GM23338 (cell line): ENCODE data around the gene GGA2. TPM values are rescaled to one million over a fixed set of nuclear protein-coding genes. Genes with fewer than 3 reads are reported as not detected.

Source experiments
- ATAC-seq: fragments of 200-7000 bp; cut with Tn5 transposase; 3 replicates; pipeline ENCODE4 v1.9.1; 2020
- DNase-seq: peaks from one replicate; pipeline ENCODE4 v3.0.0-alpha.2; 2015; ENCODE audit warnings: low spot score
- H2AFZ ChIP-seq: fragments of 200-600 bp; sonication (generic); 2 replicates; pipeline ENCODE4 v1.8.0; 2016; ENCODE audit warnings: antibody characterized with exemption, mild to moderate bottlenecking, moderate library complexity
- H3F3A ChIP-seq: fragments of 200-600 bp; sonication (generic); replicated peaks from 2 replicates; pipeline ENCODE4 v1.8.0; 2017; ENCODE audit warnings: antibody characterized with exemption, mixed run types, low read depth
- H3K27ac ChIP-seq: fragments of 200-600 bp; sonication (generic); 2 replicates; pipeline ENCODE4 v1.6.1; 2016; ENCODE audit warnings: low read depth
- H3K27me3 ChIP-seq: fragments of 200-600 bp; sonication (generic); 2 replicates; pipeline ENCODE4 v1.8.0; 2016; ENCODE audit warnings: mild to moderate bottlenecking, mixed run types, moderate library complexity; ENCODE audit not compliant: insufficient read depth
- H3K36me3 ChIP-seq: fragments of 200-600 bp; sonication (generic); 2 replicates; pipeline ENCODE4 v1.8.0; 2016; ENCODE audit warnings: mild to moderate bottlenecking; ENCODE audit not compliant: insufficient read depth
- H3K4me1 ChIP-seq: fragments of 200-600 bp; sonication (generic); 2 replicates; pipeline ENCODE4 v1.8.0; 2016; ENCODE audit warnings: mild to moderate bottlenecking, moderate library complexity; ENCODE audit not compliant: insufficient read depth
- H3K4me2 ChIP-seq: fragments of 200-600 bp; sonication (generic); 2 replicates; pipeline ENCODE4 v1.7.1; 2017; ENCODE audit warnings: mixed run types
- H3K4me3 ChIP-seq: fragments of 200-600 bp; sonication (generic); 2 replicates; pipeline ENCODE4 v1.6.1; 2016; ENCODE audit warnings: mixed run types
- H3K79me2 ChIP-seq: fragments of 200-600 bp; sonication (generic); replicated peaks from 2 replicates; pipeline ENCODE4 v1.8.0; 2017; ENCODE audit warnings: mild to moderate bottlenecking; ENCODE audit not compliant: insufficient read depth
- H3K9me2 ChIP-seq: fragments of 200-600 bp; sonication (generic); 2 replicates; pipeline ENCODE4 v1.8.0; 2017; ENCODE audit not compliant: insufficient read depth
- H4K20me1 ChIP-seq: fragments of 200-600 bp; sonication (generic); replicated peaks from 2 replicates; pipeline ENCODE4 v1.8.0; 2017; ENCODE audit warnings: mild to moderate bottlenecking; ENCODE audit not compliant: insufficient read depth
- H3K27ac Mint-ChIP-seq: 2 replicates; pipeline ENCODE4 v1.8.0; 2020; ENCODE audit warnings: inconsistent platforms, mild to moderate bottlenecking, moderate library complexity, mixed read lengths
- H3K27me3 Mint-ChIP-seq: 3 replicates; pipeline ENCODE4 v1.8.0; 2022; ENCODE audit warnings: low read depth, mild to moderate bottlenecking, moderate library complexity, mixed read lengths, inconsistent platforms; ENCODE audit not compliant: insufficient read depth, poor library complexity
- H3K36me3 Mint-ChIP-seq: 3 replicates; pipeline ENCODE4 v1.8.0; 2021; ENCODE audit warnings: low read depth, mild to moderate bottlenecking, inconsistent platforms, moderate library complexity, mixed read lengths
- H3K4me1 Mint-ChIP-seq: 3 replicates; pipeline ENCODE4 v1.8.0; 2020; ENCODE audit warnings: mild to moderate bottlenecking, inconsistent platforms, mixed read lengths
- H3K4me3 Mint-ChIP-seq: 3 replicates; pipeline ENCODE4 v1.8.0; 2021; ENCODE audit warnings: moderate library complexity, mild to moderate bottlenecking, inconsistent platforms, mixed read lengths
- H3K9me3 Mint-ChIP-seq: 3 replicates; pipeline ENCODE4 v1.8.0; 2020; ENCODE audit warnings: moderate library complexity, mild to moderate bottlenecking, inconsistent platforms, mixed read lengths
- EZH2 ChIP-seq: fragments of 200-600 bp; sonication (generic); IDR thresholded peaks from one replicate; pipeline ENCODE4 v1.8.0; 2017; ENCODE audit warnings: antibody characterized with exemption, mild to moderate bottlenecking, low read depth; ENCODE audit not compliant: unreplicated experiment
- EZH2phosphoT487 ChIP-seq: fragments of 200-600 bp; sonication (generic); IDR thresholded peaks from one replicate; pipeline ENCODE4 v1.8.1; 2018; ENCODE audit warnings: antibody characterized with exemption; ENCODE audit not compliant: unreplicated experiment
- JUNB ChIP-seq: IDR thresholded peaks from one replicate; pipeline ENCODE4 v1.6.1; 2016; ENCODE audit warnings: antibody characterized with exemption; ENCODE audit not compliant: unreplicated experiment
- POLR2AphosphoS5 ChIP-seq: IDR thresholded peaks from 2 replicates; pipeline ENCODE4 v1.6.1; 2016; ENCODE audit warnings: antibody characterized with exemption, low read depth
- STAT1 ChIP-seq: IDR thresholded peaks from one replicate; pipeline ENCODE4 v1.6.1; 2016; ENCODE audit warnings: antibody characterized with exemption; ENCODE audit not compliant: unreplicated experiment
- ZNF114 ChIP-seq: fragments of 250-450 bp; sonication (Bioruptor Pico); IDR thresholded peaks from 2 replicates; pipeline ENCODE4 v1.5.0; 2020; ENCODE audit warnings: mild to moderate bottlenecking, moderate library complexity
- ZNF331 ChIP-seq: fragments of 250-450 bp; sonication (Bioruptor Pico); IDR thresholded peaks from 2 replicates; pipeline ENCODE4 v1.5.0; 2020; ENCODE audit warnings: low read depth, mild to moderate bottlenecking, moderate library complexity
- polyA plus RNA-seq: library from polyadenylated mRNA; unstranded; fragments of >200 nt; fragmentation: Nextera tagmentation; extraction: Ambion mirVana; gene quantifications from 2 replicates; pipeline ENCODE4 v1.2.1, GENCODE V29; 2016
- total RNA-seq: library from RNA; depleted of rRNA; stranded (reverse); fragments of >200 nt; shearing (Covaris generic); gene quantifications from 2 replicates; pipeline ENCODE4 v1.2.3, GENCODE V29; 2014
- TF ChIP-seq, protein P1 (sequence below): IDR thresholded peaks from one replicate; pipeline ENCODE4 v1.6.1; 2018; ENCODE audit warnings: antibody characterized with exemption; ENCODE audit not compliant: unreplicated experiment
- TF ChIP-seq, protein P2 (sequence below), 2 experiments: fragments of 200-600 bp in 1 of 2; sonication (generic) in 1 of 2; conservative IDR thresholded peaks; 2 replicates each; pipeline versions ENCODE4 v1.5.1 to v1.6.1; 2016 to 2017; ENCODE audit warnings: antibody characterized with exemption in 2 of 2, low read depth in 2 of 2, mild to moderate bottlenecking in 2 of 2, moderate library complexity in 1 of 2

The GGA2 gene
- total and polyA plus RNA-seq, 2 experiments from 2014 or later: 40.3 to 76.6 TPM

DNA sequence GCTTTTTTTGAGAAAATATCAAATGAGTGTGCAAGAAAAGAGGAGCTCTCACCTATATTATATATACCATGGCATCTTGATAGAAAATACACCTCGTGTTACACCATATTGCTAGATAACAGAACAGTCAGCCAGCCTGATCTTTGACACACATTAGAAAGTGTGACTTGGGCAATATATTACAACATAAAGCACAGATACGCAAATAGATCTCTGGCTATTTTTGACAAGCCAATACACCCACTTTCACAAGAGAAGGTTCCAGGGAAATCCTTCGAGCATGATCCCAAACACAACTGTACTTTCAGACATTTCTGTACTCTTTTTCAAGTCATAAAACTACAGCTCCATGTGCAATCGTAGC is 9.4 kb downstream of the GGA2 start:
- H3K79me2 ChIP-seq: peaks cover 92% of the 10 kb centered on the region
- DNase-seq (no peak), ATAC-seq (no peak)
- Mint-ChIP-seq H3K4me3 (no peak overlapping the region), H3K9me3 (no peaks in the 10 kb centered on the region), H3K36me3 (peaks cover 8% of the 10 kb centered on the region; the same call in 2 of the 3 replicates), H3K4me1 (peaks cover 39% of the 10 kb centered on the region), H3K27ac (no peak overlapping the region), H3K27me3 (peaks cover 2% of the 10 kb centered on the region)
- no peaks in the 10 kb centered on the region for H3K9me2 ChIP-seq
- no peaks in the 10 kb centered on the region for H3K27me3 ChIP-seq
- no peak overlapping the region for H3K4me3 ChIP-seq
- H3K4me2 ChIP-seq: no peak overlapping the region
- H3K27ac ChIP-seq: peak overlapping the region; percentile 50
- no peaks in the 10 kb centered on the region for H3F3A ChIP-seq
- no peak overlapping the region for H2AFZ ChIP-seq
- peaks cover 86% of the 10 kb centered on the region for H4K20me1 ChIP-seq
- peaks cover 27% of the 10 kb centered on the region; the same call in 1 of the 2 replicates for H3K4me1 ChIP-seq
- TF ChIP-seq STAT1 (no peak), POLR2AphosphoS5 (no peak), EZH2phosphoT487 (no peak), ZNF331 (CRISPR knock-in tag) (no peak), EZH2 (no peak), ZNF114 (CRISPR knock-in tag) (no peak), JUNB (no peak)
- TF ChIP-seq, protein P1, sequence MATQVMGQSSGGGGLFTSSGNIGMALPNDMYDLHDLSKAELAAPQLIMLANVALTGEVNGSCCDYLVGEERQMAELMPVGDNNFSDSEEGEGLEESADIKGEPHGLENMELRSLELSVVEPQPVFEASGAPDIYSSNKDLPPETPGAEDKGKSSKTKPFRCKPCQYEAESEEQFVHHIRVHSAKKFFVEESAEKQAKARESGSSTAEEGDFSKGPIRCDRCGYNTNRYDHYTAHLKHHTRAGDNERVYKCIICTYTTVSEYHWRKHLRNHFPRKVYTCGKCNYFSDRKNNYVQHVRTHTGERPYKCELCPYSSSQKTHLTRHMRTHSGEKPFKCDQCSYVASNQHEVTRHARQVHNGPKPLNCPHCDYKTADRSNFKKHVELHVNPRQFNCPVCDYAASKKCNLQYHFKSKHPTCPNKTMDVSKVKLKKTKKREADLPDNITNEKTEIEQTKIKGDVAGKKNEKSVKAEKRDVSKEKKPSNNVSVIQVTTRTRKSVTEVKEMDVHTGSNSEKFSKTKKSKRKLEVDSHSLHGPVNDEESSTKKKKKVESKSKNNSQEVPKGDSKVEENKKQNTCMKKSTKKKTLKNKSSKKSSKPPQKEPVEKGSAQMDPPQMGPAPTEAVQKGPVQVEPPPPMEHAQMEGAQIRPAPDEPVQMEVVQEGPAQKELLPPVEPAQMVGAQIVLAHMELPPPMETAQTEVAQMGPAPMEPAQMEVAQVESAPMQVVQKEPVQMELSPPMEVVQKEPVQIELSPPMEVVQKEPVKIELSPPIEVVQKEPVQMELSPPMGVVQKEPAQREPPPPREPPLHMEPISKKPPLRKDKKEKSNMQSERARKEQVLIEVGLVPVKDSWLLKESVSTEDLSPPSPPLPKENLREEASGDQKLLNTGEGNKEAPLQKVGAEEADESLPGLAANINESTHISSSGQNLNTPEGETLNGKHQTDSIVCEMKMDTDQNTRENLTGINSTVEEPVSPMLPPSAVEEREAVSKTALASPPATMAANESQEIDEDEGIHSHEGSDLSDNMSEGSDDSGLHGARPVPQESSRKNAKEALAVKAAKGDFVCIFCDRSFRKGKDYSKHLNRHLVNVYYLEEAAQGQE: no peak
- peaks cover 2% of the 10 kb centered on the region; the same call in 1 of the 2 replicates for H3K36me3 ChIP-seq

DNA sequence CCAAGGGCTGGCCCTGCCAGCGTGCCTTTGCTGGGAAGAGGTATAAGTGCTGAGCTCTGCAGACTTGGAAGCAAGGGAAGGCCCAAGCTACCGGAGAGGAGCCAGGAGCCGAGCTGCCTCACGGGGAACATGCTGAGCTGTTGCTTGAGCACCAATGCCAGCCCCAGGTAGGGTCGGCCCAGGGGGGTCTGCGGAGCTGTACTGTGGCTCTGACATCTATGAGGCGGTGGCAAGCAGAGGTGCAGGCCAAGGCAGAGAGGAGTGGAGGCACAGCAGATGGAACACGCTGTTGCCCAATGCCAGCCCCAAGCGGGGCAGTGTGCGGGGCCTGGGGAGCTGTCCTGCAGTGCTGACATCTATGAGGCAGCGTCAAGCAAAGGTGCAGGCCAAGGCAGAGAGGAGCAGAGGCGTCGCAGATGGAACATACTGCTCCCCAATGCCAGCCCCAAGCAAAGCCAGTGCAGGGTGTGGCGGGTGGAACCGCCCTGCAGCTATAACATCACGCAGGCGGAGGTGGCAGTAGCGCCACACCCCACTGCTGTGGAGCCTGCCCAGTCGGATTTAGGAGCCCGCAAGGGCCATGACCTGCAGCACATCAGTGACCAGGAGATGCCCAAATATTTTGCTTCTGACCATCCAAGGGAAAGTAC is 10.0 kb downstream of the GGA2 start:
- no peak overlapping the region for H3K4me3 ChIP-seq
- Mint-ChIP-seq H3K27me3 (peaks cover 2% of the 10 kb centered on the region), H3K9me3 (no peaks in the 10 kb centered on the region), H3K4me3 (no peak overlapping the region), H3K36me3 (peaks cover 13% of the 10 kb centered on the region), H3K4me1 (peaks cover 36% of the 10 kb centered on the region), H3K27ac (no peak overlapping the region)
- H3K4me1 ChIP-seq: peaks cover 27% of the 10 kb centered on the region; the same call in 1 of the 2 replicates
- H3K4me2 ChIP-seq: no peak overlapping the region
- H3K36me3 ChIP-seq: peaks cover 7% of the 10 kb centered on the region; the same call in 1 of the 2 replicates
- peak overlapping the region; percentile 50; the same call in 1 of the 2 replicates for H3K27ac ChIP-seq
- DNase-seq (no peak), ATAC-seq (peak; percentile 14)
- H3K79me2 ChIP-seq: peaks cover 92% of the 10 kb centered on the region
- peaks cover 86% of the 10 kb centered on the region for H4K20me1 ChIP-seq
- H3K9me2 ChIP-seq: no peaks in the 10 kb centered on the region
- TF ChIP-seq, protein P2, sequence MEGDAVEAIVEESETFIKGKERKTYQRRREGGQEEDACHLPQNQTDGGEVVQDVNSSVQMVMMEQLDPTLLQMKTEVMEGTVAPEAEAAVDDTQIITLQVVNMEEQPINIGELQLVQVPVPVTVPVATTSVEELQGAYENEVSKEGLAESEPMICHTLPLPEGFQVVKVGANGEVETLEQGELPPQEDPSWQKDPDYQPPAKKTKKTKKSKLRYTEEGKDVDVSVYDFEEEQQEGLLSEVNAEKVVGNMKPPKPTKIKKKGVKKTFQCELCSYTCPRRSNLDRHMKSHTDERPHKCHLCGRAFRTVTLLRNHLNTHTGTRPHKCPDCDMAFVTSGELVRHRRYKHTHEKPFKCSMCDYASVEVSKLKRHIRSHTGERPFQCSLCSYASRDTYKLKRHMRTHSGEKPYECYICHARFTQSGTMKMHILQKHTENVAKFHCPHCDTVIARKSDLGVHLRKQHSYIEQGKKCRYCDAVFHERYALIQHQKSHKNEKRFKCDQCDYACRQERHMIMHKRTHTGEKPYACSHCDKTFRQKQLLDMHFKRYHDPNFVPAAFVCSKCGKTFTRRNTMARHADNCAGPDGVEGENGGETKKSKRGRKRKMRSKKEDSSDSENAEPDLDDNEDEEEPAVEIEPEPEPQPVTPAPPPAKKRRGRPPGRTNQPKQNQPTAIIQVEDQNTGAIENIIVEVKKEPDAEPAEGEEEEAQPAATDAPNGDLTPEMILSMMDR (conservative IDR thresholded peaks at IDR 0.05; ENCODE audit: low read depth in 2 of 2): 0 out of 4 replicates have a peak, but pooled peaks of 1 of the 2 experiments have one; percentile 5
- no peak for TF ChIP-seq POLR2AphosphoS5
- no peaks in the 10 kb centered on the region for H3K27me3 ChIP-seq
- H2AFZ ChIP-seq: no peak overlapping the region
- no peaks in the 10 kb centered on the region for H3F3A ChIP-seq
